A549 (cell line): ENCODE results near the gene NLK.

ENCODE experiments used
- BHLHE40 ChIP-seq: IDR thresholded peaks from 2 replicates; pipeline ENCODE4 v1.6.1; 2012; ENCODE audit warnings: low read depth, low read length, inconsistent platforms
- HDAC2 ChIP-seq: fragments of 200-600 bp; sonication (generic); IDR thresholded peaks from 2 replicates; pipeline ENCODE4 v1.6.1; 2016
- JUNB ChIP-seq: fragments of >200 bp; sonication (Bioruptor Twin); formaldehyde crosslinking; IDR thresholded peaks from 2 replicates; pipeline ENCODE4 v1.6.1; 2016
- KDM1A ChIP-seq: fragments of 200-600 bp; sonication (generic); IDR thresholded peaks from 2 replicates; pipeline ENCODE4 v1.6.1; 2016; ENCODE audit warnings: low read depth, mild to moderate bottlenecking
- MAFK ChIP-seq: fragments of 450-650 bp; IDR thresholded peaks from 2 replicates; pipeline ENCODE4 v1.6.1; 2014; ENCODE audit not compliant: partially characterized antibody
- PBX3 ChIP-seq: IDR thresholded peaks from 2 replicates; pipeline ENCODE4 v1.6.1; 2012
- POLR2A ChIP-seq: IDR thresholded peaks from 2 replicates; pipeline ENCODE4 v1.6.1; 2012; ENCODE audit warnings: mild to moderate bottlenecking, low read length
- RAD21 ChIP-seq, 2 experiments: fragments of >200 bp in 1 of 2; sonication (Bioruptor Twin) in 1 of 2; formaldehyde crosslinking in 1 of 2; IDR thresholded peaks in 1 of 2; conservative IDR thresholded peaks in 1 of 2; 2 replicates in 1 of 2; 3 replicates in 1 of 2; pipeline ENCODE4 v1.6.1; 2012 to 2018; ENCODE audit warnings: inconsistent platforms in 1 of 2
- REST ChIP-seq: fragments of 200-600 bp; sonication (generic); IDR thresholded peaks from 2 replicates; pipeline ENCODE4 v1.6.1; 2016; ENCODE audit warnings: antibody characterized with exemption, mild to moderate bottlenecking, moderate library complexity
- SMC3 ChIP-seq: fragments of >200 bp; sonication (Bioruptor Twin); formaldehyde crosslinking; IDR thresholded peaks from 3 replicates; pipeline ENCODE4 v1.6.1; 2018; ENCODE audit warnings: inconsistent platforms
- TFCP2L1 ChIP-seq: fragments of 250-450 bp; sonication (Bioruptor Pico); IDR thresholded peaks from 2 replicates; pipeline ENCODE4 v1.5.0; 2021; ENCODE audit warnings: mild to moderate bottlenecking
- TF ChIP-seq, protein P1 (sequence below): fragments of >200 bp; sonication (Bioruptor Twin); formaldehyde crosslinking; IDR thresholded peaks from 3 replicates; pipeline ENCODE4 v1.5.1; 2016

DNA sequence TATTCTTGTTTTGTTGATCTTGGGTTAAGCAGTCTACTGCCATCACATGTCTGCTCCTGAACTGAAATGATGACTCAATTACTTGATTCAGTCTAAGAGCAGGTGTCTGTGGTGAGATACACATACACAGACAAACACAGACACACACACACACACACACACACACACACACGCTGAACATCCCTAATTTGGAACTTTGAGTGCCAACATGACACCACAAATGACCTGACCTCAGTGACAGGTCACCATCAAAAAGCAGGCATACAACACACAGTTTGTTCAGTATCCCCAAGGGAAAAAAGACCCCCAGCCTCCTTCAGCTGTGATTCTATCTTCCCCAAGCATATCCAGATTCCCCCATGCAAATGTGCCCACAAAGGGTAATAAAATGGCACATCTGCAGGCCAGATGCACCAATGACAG, 146.4 kb downstream of the NLK start:
- TF ChIP-seq JUNB, result no peak
- TF ChIP-seq BHLHE40, result no peak
- TF ChIP-seq, protein P1, sequence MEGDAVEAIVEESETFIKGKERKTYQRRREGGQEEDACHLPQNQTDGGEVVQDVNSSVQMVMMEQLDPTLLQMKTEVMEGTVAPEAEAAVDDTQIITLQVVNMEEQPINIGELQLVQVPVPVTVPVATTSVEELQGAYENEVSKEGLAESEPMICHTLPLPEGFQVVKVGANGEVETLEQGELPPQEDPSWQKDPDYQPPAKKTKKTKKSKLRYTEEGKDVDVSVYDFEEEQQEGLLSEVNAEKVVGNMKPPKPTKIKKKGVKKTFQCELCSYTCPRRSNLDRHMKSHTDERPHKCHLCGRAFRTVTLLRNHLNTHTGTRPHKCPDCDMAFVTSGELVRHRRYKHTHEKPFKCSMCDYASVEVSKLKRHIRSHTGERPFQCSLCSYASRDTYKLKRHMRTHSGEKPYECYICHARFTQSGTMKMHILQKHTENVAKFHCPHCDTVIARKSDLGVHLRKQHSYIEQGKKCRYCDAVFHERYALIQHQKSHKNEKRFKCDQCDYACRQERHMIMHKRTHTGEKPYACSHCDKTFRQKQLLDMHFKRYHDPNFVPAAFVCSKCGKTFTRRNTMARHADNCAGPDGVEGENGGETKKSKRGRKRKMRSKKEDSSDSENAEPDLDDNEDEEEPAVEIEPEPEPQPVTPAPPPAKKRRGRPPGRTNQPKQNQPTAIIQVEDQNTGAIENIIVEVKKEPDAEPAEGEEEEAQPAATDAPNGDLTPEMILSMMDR, result no peak
- TF ChIP-seq REST, result no peak
- TF ChIP-seq POLR2A, result no peak
- TF ChIP-seq MAFK, result no peak
- TF ChIP-seq RAD21 (conservative IDR thresholded peaks at IDR 0.05 in 1 of 2, IDR thresholded peaks at IDR 0.05 in 1 of 2), result no peak
- no peak for TF ChIP-seq KDM1A
- TF ChIP-seq TFCP2L1 (CRISPR knock-in tag), result no peak
- no peak for TF ChIP-seq PBX3
- TF ChIP-seq SMC3, result no peak
- TF ChIP-seq HDAC2, result no peak
